Transverse colon (tissue), 4 donors: ENCODE measurements around the gene RB1.

Source experiments
- EP300 ChIP-seq: sonication (generic); formaldehyde crosslinking; IDR thresholded peaks from one replicate; pipeline ENCODE4 v1.6.1; 2017; ENCODE audit warnings: antibody characterized with exemption, low read depth
- POLR2A ChIP-seq: fragments of 450-650 bp; IDR thresholded peaks from one replicate; pipeline ENCODE4 v1.6.1; 2016; ENCODE audit warnings: antibody characterized with exemption, mild to moderate bottlenecking, moderate library complexity
- POLR2AphosphoS5 ChIP-seq, 3 donors: sonication (generic); formaldehyde crosslinking; IDR thresholded peaks; one replicate each; pipeline ENCODE4 v1.6.1; 2016; ENCODE audit warnings: antibody characterized with exemption in 3 of 3
- TF ChIP-seq, protein P1 (sequence below), 5 experiments: fragments of 200-600 bp in 3 of 5; fragments of 450-650 bp in 2 of 5; sonication (generic) in 3 of 5; IDR thresholded peaks; 1 replicate in 2 of 5; 2 replicates in 3 of 5; pipeline ENCODE4 v1.5.1; 2016 to 2017; ENCODE audit warnings: antibody characterized with exemption in 5 of 5, inconsistent platforms in 3 of 5, mild to moderate bottlenecking in 2 of 5, moderate library complexity in 1 of 5

DNA sequence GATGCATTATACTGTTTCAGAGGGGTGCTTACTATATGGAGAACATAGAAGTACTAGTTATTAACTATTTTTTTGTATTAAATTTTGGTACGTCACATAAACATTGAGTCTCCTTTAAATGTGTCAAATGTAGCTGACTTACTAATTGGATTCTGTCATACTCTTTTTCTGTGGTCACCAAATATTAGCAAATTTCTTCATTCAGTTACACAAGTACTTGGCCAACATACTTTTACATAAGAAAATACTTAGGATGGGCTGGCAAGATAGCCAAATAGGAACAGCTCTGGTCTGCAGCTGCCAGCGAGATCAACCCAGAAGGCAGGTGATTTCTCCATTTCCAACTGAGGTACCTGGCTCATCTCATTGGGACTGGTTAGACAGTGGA lies 90.1 kb downstream of the RB1 start:
- TF ChIP-seq EP300 = no peak
- TF ChIP-seq, protein P1, sequence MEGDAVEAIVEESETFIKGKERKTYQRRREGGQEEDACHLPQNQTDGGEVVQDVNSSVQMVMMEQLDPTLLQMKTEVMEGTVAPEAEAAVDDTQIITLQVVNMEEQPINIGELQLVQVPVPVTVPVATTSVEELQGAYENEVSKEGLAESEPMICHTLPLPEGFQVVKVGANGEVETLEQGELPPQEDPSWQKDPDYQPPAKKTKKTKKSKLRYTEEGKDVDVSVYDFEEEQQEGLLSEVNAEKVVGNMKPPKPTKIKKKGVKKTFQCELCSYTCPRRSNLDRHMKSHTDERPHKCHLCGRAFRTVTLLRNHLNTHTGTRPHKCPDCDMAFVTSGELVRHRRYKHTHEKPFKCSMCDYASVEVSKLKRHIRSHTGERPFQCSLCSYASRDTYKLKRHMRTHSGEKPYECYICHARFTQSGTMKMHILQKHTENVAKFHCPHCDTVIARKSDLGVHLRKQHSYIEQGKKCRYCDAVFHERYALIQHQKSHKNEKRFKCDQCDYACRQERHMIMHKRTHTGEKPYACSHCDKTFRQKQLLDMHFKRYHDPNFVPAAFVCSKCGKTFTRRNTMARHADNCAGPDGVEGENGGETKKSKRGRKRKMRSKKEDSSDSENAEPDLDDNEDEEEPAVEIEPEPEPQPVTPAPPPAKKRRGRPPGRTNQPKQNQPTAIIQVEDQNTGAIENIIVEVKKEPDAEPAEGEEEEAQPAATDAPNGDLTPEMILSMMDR (IDR thresholded peaks at IDR 0.05) = no peak
- no peak for TF ChIP-seq POLR2A
- TF ChIP-seq POLR2AphosphoS5 (IDR thresholded peaks at IDR 0.05) = no peak
